Measurements from ENCODE around the gene ATG9A.

Gene ATG9A

GRCh38 chr2:219175928-219176817 lies 53.3 kb downstream of the ATG9A start:
- peak; percentile 22 for DNase-seq

- DNase-seq = no peak
Measured at GRCh38 chr2:219175486-219175885, 54.0 kb downstream of the ATG9A start.

GRCh38 chr2:219174801-219175200 lies 54.6 kb downstream of the ATG9A start:
- DNase-seq = no peak

- DNase-seq = no peak
Measured at GRCh38 chr2:219174146-219174545, 55.3 kb downstream of the ATG9A start.

GRCh38 chr2:219173176-219173575 lies 56.3 kb downstream of the ATG9A start:
- no peak for DNase-seq

- no peak for DNase-seq
Measured at GRCh38 chr2:219172231-219173154, 56.9 kb downstream of the ATG9A start.

- DNase-seq = no peak
Measured at GRCh38 chr2:219171231-219171651, 58.2 kb downstream of the ATG9A start.

- DNase-seq = no peak
Measured at GRCh38 chr2:219169930-219170654, 59.3 kb downstream of the ATG9A start, which contains the start of gene SLC23A3. SLC23A3 (minus strand) TSS chr2:219170029; CDS start chr2:219169984, 45 bp downstream.
